ENCODE measurements around the gene CFI. TPM values are rescaled to one million over a fixed set of nuclear protein-coding genes. Genes with fewer than 3 reads are reported as not detected.

CFI gene
- total and polyA plus RNA-seq, 9 of the 15 experiments (the other 6 are each of a cell fraction or from before 2014, with no cell fraction given): 0.30 to 8.4 (median 0.95) TPM

- TF ChIP-seq WHSC1 (IDR thresholded peaks at IDR 0.05; ENCODE audit: low read length): no peak
- TF ChIP-seq MNT (conservative IDR thresholded peaks at IDR 0.05): peak; percentile 29 to 61; a peak in 2 of 4 replicates
- peak; percentile 22; the same call in 1 of the 2 replicates for TF ChIP-seq ZFX (CRISPR knock-in tag; IDR thresholded peaks at IDR 0.05)
- 0 out of 2 replicates have a peak, but pooled peaks have one; percentile 40 for TF ChIP-seq MBD2 (IDR thresholded peaks at IDR 0.05; ENCODE audit: borderline replicate concordance, low read depth)
- TF ChIP-seq JUND (IDR thresholded peaks at IDR 0.05; ENCODE audit: borderline replicate concordance, low read depth, low read length): 0 out of 2 replicates have a peak, but pooled peaks have one; percentile 13
- TF ChIP-seq JUND (tag; IDR thresholded peaks at IDR 0.05; ENCODE audit: borderline replicate concordance, low read depth, low read length): peak; percentile 59; the same call in 2 of the 3 replicates
- TF ChIP-seq, protein P1, sequence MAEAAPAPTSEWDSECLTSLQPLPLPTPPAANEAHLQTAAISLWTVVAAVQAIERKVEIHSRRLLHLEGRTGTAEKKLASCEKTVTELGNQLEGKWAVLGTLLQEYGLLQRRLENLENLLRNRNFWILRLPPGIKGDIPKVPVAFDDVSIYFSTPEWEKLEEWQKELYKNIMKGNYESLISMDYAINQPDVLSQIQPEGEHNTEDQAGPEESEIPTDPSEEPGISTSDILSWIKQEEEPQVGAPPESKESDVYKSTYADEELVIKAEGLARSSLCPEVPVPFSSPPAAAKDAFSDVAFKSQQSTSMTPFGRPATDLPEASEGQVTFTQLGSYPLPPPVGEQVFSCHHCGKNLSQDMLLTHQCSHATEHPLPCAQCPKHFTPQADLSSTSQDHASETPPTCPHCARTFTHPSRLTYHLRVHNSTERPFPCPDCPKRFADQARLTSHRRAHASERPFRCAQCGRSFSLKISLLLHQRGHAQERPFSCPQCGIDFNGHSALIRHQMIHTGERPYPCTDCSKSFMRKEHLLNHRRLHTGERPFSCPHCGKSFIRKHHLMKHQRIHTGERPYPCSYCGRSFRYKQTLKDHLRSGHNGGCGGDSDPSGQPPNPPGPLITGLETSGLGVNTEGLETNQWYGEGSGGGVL (CRISPR knock-in tag; IDR thresholded peaks at IDR 0.05): no peak
- no peak for TF ChIP-seq ZNF609 (CRISPR knock-in tag; IDR thresholded peaks at IDR 0.05; ENCODE audit: borderline replicate concordance)
- peak; percentile 54 for TF ChIP-seq BRD9 (IDR thresholded peaks at IDR 0.05; ENCODE audit: low read depth, partially characterized antibody)
- TF ChIP-seq VEZF1 (CRISPR knock-in tag; IDR thresholded peaks at IDR 0.05): peak; percentile 70
- peak; percentile 32 for TF ChIP-seq TAF9B (IDR thresholded peaks at IDR 0.05; ENCODE audit: partially characterized antibody)
- no peak for TF ChIP-seq DDX20 (tag; IDR thresholded peaks at IDR 0.05; ENCODE audit: low read depth)
- TF ChIP-seq KLF10 (CRISPR knock-in tag; IDR thresholded peaks at IDR 0.05): no peak
- TF ChIP-seq CXXC5 (CRISPR knock-in tag; IDR thresholded peaks at IDR 0.05): peak; percentile 21; the same call in 1 of the 2 replicates
- TF ChIP-seq CBFA2T3 (IDR thresholded peaks at IDR 0.05): peak; percentile 89
- no peak for TF ChIP-seq RBM15 (IDR thresholded peaks at IDR 0.05; ENCODE audit: insufficient read depth, low read length)
- peak; percentile 47; the same call in 1 of the 2 replicates for TF ChIP-seq NFIC (IDR thresholded peaks at IDR 0.05)
Measured at GRCh38 chr4:109810552-109811387, 9.0 kb upstream of the CFI start (continued).

Data from K562 (cell line).